G401 (cell line): ENCODE results near the gene NUP210. TPM values are rescaled to one million over a fixed set of nuclear protein-coding genes. Genes with fewer than 3 reads are reported as not detected.
A peak's percentile ranks its signal among the peaks of the same experiment; 100 is the strongest.
"Not testable (repeated sequence)": the region's sequence is repeated elsewhere in the genome, so short reads cannot be mapped to it uniquely, and the experiment has no call there.

Experiments used
- DNase-seq: peaks from one replicate; pipeline ENCODE4 v3.0.0-alpha.2; 2015; ENCODE audit warnings: low spot score
- in situ Hi-C: cut with HindIII; loops from 2 replicates; pipeline ENCODE4 v1.10.0; 2016; ENCODE audit warnings: low sequenced_read_pairs, mixed read lengths
- total RNA-seq: library from RNA; depleted of rRNA; stranded (reverse); fragments of >200 nt; shearing (Covaris generic); gene quantifications from 2 replicates; pipeline ENCODE4 v1.2.3, GENCODE V29; 2014

NUP210 gene
- total RNA-seq, 1 experiment from 2014 or later = 45.0 TPM

DNA sequence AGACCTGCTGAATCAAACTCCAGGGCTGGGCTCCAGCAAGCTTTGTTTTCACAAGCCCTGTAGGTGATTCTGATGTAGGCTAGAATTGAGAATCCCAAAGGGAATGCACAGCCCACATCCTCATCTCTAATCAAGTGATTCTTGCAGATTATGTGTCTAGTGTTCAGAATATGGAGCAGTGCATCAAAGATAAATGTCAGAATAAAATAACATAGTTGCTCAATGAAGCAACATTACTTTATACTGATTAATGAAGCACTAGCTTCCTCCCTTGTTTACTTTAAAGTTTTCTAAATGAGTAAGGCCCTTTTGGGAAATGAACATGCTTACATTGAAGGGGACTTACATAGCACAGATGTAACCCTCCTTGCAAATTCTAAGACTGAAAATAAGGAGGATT lies 39.2 kb downstream of the NUP210 start:
- DNase-seq = no peak
- in situ Hi-C loops = no loop called here

DNA sequence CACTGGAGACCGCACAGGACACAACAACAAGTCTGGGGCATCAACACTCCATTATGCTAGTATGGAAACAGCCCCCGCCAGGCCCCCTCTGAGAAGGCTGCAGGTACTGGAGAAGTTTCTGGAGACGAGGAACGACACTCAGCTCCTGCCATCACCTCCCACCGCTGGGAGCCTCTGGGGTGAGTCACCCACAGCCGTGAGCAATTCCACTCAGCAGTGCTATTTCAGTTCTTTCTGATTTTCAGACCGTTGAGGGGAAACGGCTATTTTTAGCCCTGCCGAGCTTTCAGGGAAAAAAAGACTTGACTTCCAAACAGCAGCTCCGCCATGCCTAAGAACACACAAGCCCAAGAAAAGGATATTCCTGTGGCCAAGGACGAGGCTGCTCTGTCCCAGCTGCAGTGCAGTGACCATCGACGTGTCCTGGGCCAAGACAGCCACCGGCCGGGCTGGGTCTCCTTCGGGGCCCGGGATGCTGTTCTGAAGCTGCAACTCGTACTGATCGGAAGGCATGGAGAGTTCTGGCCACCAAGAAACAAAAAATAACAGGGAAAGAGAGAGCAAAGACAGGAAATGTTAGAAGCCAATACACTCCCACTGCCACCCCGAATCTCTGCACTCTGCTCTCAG lies 40.8 kb downstream of the NUP210 start:
- in situ Hi-C loops = no loop called here
- DNase-seq = no peak

- in situ Hi-C loops = no loop called here
- no peak for DNase-seq
Measured at GRCh38 chr3:13378155-13378554, 42.0 kb downstream of the NUP210 start.

DNA sequence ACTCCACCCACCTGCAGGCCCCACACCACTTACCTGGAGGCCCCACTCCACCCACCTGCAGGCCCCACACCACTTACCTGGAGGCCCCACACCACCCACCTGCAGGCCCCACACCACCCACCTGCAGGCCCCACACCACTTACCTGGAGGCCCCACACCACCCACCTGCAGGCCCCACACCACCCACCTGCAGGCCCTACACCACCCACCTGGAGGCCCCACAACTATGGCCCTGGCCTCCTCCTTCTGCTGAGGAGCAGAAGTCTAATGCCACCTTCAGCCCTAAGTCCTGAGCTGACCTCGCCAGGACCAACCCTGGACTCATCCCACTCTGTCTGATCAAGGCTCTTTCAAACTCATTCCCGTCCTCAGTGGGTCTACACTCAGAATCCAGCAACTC lies 42.4 kb downstream of the NUP210 start:
- DNase-seq, in situ Hi-C loops: not testable (repeated sequence)

DNA sequence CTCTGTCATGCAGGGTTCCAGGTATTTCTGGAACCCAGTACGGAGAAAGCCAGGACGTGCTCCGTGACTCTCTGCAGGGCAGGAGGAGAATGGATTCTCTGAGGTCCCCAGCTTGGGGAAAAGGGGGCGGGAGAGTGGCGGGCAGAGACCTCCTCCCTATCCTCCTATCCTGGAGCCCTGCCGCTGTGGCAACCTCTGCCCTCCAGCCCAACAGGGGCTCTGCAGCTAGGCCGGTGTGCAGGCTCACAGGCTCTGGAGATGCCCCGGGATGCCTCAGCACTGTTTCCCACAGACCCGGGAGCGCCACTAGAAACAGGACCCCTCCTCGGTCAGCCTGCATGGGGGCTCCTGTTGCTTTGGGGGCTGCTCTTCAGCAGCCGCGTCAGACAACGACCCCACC lies 43.1 kb downstream of the NUP210 start:
- in situ Hi-C loops = no loop called here
- DNase-seq = no peak

GRCh38 chr3:13376091-13376490 lies 44.0 kb downstream of the NUP210 start:
- in situ Hi-C loops = no loop called here
- DNase-seq = no peak

DNA sequence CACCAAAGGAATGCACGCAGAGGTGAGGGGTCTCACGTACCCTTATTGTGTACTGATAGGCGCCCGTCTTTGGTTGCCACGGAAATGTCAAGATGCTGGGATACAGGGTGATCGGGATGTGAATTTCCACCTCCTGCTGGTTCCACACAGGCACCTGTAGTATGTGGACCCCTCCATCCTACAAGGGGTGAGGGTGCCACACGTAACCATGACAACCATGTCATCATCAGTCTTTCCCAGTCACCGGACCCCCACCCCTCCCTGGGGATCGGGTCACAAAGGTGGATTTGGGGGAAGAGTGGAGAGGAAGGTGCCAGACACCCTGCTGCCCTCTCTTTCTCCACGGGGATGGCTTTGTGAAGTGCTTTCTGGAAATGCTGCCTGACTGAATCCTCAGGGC lies 44.7 kb downstream of the NUP210 start:
- in situ Hi-C loops = no loop called here

DNA sequence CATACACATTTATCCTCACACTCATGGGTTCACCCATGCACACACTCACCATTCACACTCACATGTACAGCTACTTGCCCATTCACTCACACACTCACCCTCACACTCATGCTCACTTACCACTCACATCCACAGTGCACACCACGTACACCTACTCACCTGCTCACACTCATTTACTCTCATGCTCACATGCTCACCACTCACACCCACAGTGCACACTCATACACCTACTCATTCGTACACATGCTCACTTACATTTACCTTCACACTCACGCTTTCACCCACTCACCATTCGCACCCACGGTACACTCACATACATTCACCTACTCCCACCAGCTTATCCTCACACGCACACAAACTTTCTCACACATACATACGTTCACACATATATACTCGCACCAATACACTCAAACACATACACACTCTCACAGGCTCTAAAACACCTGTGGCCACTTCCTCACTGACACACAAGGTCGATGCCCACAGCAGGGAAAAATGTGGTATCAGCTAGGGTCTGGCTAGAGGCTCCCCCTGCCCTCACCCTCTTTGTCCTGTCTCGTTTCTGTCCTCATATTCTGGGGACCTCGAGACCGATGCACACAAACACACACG lies 46.0 kb downstream of the NUP210 start:
- in situ Hi-C loops = no loop called here
- no peak for DNase-seq

More for the DNA sequence above, 44.7 kb downstream of the NUP210 start:
- DNase-seq = no peak

DNA sequence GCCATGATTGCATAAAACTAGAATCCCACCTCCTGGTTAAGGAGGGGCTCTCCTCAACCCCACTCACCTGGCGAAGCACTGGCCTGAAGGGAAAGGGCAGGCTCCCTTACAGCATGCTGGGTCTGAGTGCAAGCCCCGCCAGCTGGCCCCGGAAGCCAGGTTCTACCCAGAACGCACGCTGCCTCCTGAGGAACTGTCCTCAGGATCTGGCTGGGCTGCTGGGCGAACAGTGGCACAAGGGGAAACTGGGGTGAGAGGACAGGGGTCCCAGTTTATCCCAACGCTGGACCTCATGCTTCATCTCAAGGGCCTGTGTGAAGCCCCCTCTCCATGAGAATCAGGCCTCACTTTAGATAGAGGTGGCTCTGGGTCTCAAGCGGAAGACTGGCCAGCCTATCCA lies 47.5 kb downstream of the NUP210 start:
- no peak for DNase-seq
- in situ Hi-C loops = no loop called here

DNA sequence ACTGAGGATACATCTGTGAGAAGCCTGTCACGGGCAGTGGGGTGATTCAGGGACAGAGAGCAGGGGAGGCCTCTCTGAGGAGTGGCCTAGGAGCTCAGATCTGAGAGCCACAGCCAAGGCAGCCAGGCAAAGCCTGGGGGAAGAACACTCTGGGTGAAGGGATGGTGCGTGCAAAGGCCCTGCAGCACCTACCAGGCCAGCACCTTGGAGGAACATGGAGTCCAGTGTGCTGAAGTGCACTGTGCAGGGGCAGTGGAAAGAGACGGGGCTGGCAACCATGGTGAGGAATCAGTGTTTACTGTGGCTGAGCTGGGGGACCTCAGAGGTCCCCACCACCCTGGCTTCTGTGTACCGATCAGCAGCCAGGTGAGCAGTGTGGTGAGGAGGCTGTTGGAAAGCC lies 48.0 kb downstream of the NUP210 start:
- no peak for DNase-seq
- in situ Hi-C loops = no loop called here

DNA sequence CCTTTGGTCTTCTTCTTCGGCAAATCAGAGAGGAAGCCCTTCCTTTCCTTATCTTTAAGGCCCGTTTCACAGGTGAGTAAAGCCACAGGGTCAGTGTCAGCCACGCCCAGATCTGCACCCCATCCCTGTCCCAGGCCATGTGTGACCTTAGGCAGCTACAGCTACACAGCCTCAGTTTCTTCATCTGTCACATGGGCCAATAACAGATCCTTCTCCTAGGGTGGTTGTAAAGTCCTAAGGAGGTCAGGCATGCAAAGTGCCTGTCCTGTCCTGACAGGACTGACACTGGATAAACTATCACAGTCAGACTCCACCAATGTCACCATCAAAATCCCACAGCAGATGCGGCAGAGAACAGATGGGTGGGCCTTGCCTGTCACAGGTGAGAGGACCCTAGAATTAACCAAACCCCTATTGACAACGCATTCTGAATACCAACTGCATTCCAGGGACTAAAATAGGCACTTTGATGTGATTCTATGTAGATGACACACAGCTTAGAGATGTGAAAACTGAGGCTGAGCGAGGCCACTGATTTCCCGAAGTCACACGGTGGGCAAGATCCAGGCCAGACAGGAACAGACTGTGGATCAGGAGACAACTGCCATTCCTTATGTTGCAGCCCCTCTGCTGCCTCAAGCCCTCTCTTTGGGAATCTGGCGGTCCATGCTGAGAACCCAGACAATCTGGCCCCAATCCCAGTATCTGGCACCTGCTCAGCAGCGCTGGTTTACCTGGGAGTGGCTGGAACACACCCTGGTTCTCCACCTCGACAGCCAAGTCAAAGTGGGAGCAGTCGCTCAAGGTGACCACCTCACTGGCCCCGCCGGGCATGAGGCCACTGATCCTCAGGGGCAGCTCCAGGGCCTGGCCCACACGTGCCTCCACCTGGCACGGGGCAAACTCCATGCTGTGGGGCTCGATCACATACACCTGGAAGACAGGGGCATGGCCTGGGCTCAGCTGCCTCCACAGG lies 48.7 kb downstream of the NUP210 start:
- DNase-seq = peak; percentile 83
- in situ Hi-C loops = no loop called here

DNA sequence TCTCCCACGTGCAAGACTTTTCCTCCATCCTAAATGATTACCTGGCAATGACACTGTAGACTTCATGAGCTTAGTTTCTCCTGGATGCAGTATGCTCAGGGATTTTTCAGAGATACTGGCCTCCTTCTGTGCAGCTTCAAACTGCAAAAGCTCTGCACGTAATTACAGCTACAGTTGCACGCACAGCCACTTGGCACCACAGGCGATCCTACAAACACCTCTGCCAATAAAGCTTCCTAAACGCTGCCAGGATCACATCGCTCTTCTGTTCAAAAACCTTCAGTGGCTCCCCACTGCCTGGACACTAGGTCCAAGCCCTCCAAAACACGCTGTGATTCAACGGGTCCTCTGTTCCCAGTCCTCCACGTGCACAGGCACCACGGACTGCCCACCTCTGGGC lies 49.5 kb downstream of the NUP210 start:
- in situ Hi-C loops = no loop called here
- peak; percentile 56 for DNase-seq

- in situ Hi-C loops = no loop called here
- no peak for DNase-seq
Measured at GRCh38 chr3:13370055-13370454, 50.1 kb downstream of the NUP210 start.

DNA sequence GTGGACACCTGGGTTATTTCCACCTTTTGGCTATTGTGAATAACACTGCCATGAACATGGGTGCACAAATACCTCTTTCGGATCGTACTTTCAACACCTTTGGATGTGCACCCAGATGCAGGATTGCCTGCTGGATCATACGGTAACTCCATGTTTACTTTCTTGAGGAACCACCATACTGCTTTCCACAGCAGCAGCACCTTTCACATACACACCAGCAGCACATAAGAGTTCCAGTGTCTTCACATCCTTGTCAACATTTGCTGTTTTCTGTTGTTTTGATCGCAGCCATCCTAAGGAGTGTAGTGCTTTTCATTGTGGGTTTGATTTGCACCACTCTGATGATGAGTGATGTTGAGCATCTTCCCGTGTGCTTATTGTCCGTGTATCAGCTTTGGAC lies 51.3 kb downstream of the NUP210 start:
- no peak for DNase-seq
- in situ Hi-C loops = no loop called here

GRCh38 chr3:13367728-13368127 lies 52.4 kb downstream of the NUP210 start:
- DNase-seq = no peak
- in situ Hi-C loops = no loop called here

DNA sequence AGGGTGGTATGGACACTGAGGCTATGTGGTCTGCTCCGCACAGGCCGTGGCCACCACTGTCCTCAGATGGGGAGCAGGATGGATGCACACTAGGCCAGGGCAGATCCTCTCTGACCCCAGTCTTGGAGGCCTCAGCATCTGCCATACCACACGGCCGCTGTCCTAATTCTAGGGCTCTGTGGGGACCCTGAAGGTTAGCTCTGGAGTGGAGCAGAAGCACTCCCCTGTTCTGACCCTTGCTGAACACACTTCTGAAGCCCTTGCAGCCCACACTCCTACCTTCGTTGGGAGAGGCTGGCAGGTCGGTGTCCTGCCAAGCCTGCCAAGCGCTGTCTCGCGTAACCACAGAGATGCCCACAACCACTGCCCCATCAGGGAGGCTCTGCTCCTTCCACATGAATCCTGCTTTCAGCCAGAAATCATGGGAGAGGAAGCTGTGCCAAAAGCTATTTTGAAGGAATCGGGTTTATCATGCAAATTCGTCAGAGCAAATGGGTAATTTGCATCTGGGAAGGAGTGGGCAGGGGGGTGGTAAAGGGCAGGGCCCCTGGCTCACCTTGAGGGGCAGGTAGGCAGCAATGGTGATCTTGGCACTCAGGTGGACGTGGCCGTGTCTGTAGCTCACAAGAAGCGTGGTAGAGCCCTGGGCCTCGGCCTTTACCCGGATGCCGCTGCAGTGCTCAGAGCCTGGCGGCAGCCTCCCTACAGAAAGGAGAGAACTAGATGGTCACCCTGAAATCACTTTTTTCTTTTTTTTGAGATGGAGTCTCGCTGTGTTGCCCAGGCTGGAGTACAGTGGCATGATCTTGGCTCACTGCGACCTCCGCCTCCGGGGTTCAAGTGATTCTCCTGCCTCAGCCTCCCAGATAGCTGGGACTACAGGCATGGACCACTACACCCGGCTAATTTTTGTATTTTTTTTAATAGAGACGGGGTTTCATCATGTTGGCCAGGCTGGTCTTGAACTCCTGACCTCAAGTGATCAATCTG lies 54.4 kb downstream of the NUP210 start:
- in situ Hi-C loops = no loop called here

GRCh38 chr3:13364602-13365271 lies 55.4 kb downstream of the NUP210 start:
- in situ Hi-C loops = no loop called here
- DNase-seq = no peak

More for the DNA sequence above, 54.4 kb downstream of the NUP210 start:
- DNase-seq = no peak

DNA sequence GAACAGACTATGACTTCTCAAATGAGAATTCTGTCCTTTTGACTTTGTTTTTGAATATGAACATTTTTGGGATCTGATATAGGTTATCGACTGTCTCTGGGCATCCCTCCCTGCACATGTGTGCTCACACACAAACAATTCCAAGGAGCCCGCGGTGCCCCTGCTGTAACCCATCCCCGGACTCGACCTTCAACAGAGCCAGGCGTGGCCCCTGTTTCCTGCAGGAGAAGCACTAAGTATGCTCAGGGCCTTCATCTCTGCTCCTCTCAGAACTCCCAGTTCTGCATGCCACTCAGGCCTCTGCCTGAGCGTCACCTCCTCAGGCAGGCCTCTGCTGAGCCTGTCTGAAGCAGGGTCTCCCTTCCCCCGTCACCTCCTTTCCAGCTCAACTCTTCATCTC lies 57.6 kb downstream of the NUP210 start:
- in situ Hi-C loops = no loop called here
- DNase-seq = no peak
